DOHH2 (cell line): Measurements from ENCODE around the gene PLEKHG7.

Experiments
- H3F3A ChIP-seq: fragments of 200-600 bp; sonication (generic), shearing (Covaris generic); 2 replicates; pipeline ENCODE4 v1.6.0; 2016; ENCODE audit warnings: antibody characterized with exemption, mild to moderate bottlenecking; ENCODE audit not compliant: control insufficient read depth, insufficient read depth
- H3K27ac ChIP-seq: fragments of 200-600 bp; sonication (generic); 2 replicates; pipeline ENCODE4 v1.5.1; 2014; ENCODE audit warnings: low read depth, mild to moderate bottlenecking, low read length, moderate library complexity
- H3K27me3 ChIP-seq: fragments of 200-600 bp; sonication (generic); 2 replicates; pipeline ENCODE4 v1.6.1; 2014; ENCODE audit warnings: mild to moderate bottlenecking, low read length, mixed read lengths; ENCODE audit not compliant: control insufficient read depth
- H3K36me3 ChIP-seq: fragments of 200-600 bp; sonication (generic); 2 replicates; pipeline ENCODE4 v1.6.1; 2014; ENCODE audit warnings: mild to moderate bottlenecking, low read length, moderate library complexity, mixed read lengths; ENCODE audit not compliant: control insufficient read depth
- H3K4me1 ChIP-seq: fragments of 200-600 bp; sonication (generic); 2 replicates; pipeline ENCODE4 v1.6.1; 2014; ENCODE audit warnings: mild to moderate bottlenecking, low read length, mixed read lengths; ENCODE audit not compliant: control insufficient read depth
- H3K4me2 ChIP-seq: fragments of 200-600 bp; sonication (generic); 2 replicates; pipeline ENCODE4 v1.6.0; 2014; ENCODE audit warnings: mild to moderate bottlenecking, low read length, moderate library complexity
- H3K4me3 ChIP-seq: fragments of 200-600 bp; sonication (generic); 2 replicates; pipeline ENCODE4 v1.5.1; 2014; ENCODE audit warnings: mild to moderate bottlenecking, low read length, mixed read lengths
- H3K79me2 ChIP-seq: fragments of 200-600 bp; sonication (generic); 2 replicates; pipeline ENCODE4 v1.6.1; 2014; ENCODE audit warnings: mild to moderate bottlenecking, low read length, mixed read lengths; ENCODE audit not compliant: control insufficient read depth
- H3K9me2 ChIP-seq: fragments of 200-600 bp; sonication (generic); replicated peaks from 2 replicates; pipeline ENCODE4 v1.6.1; 2014; ENCODE audit warnings: mild to moderate bottlenecking, low read length, mixed read lengths; ENCODE audit not compliant: control insufficient read depth
- H3K9me3 ChIP-seq: fragments of 200-600 bp; sonication (generic); 2 replicates; pipeline ENCODE4 v1.6.1; 2014; ENCODE audit warnings: antibody characterized with exemption, low read length, mixed read lengths; ENCODE audit not compliant: control insufficient read depth, insufficient read depth
- H4K20me1 ChIP-seq: fragments of 200-600 bp; sonication (generic); 2 replicates; pipeline ENCODE4 v1.6.0; 2014; ENCODE audit warnings: low read depth, mild to moderate bottlenecking, antibody characterized with exemption, low read length, moderate library complexity; ENCODE audit not compliant: control insufficient read depth, insufficient read depth
- EZH2phosphoT487 ChIP-seq: fragments of 200-600 bp; sonication (generic); IDR thresholded peaks from 2 replicates; pipeline ENCODE4 v1.6.1; 2017; ENCODE audit warnings: borderline replicate concordance, mild to moderate bottlenecking, antibody characterized with exemption, low read length, moderate library complexity, mixed read lengths
- TF ChIP-seq, protein P1 (sequence below): fragments of 200-600 bp; sonication (generic); IDR thresholded peaks from one replicate; pipeline ENCODE4 v1.5.1; 2014; ENCODE audit warnings: antibody characterized with exemption, mild to moderate bottlenecking, low read depth, low read length; ENCODE audit not compliant: poor library complexity, severe bottlenecking

The PLEKHG7 gene

DNA sequence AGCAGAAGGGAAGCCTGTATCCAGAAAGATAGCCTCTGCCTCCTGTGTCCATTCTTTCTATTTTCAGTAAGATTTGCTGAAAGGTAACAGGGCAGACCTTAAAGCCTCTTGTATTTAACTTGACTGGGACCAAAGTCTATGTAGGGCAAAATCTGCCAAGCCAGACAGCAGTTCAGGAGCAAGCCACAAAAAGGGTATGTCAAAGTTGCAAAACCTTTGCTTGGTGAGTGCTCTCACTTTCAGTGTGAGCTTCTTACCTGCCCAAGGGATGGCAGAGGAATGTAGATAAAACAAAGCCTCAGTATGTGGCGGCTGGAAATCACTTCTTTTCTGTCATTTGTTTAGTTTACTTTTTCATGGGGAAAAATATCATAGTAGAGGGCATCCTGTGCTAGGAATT lies 63.1 kb downstream of the PLEKHG7 start:
- H3K4me1 ChIP-seq = peaks cover 3% of the 10 kb centered on the region; the same call in 1 of the 2 replicates
- H3F3A ChIP-seq = no peaks in the 10 kb centered on the region
- no peak overlapping the region for H3K4me2 ChIP-seq
- H3K9me3 ChIP-seq = no peaks in the 10 kb centered on the region
- H3K27me3 ChIP-seq = peaks cover 4% of the 10 kb centered on the region
- no peaks in the 10 kb centered on the region for H3K36me3 ChIP-seq
- no peaks in the 10 kb centered on the region for H3K79me2 ChIP-seq
- no peaks in the 10 kb centered on the region for H4K20me1 ChIP-seq
- no peak overlapping the region for H3K4me3 ChIP-seq
- no peak overlapping the region for H3K27ac ChIP-seq
- TF ChIP-seq EZH2phosphoT487 = no peak
- TF ChIP-seq, protein P1, sequence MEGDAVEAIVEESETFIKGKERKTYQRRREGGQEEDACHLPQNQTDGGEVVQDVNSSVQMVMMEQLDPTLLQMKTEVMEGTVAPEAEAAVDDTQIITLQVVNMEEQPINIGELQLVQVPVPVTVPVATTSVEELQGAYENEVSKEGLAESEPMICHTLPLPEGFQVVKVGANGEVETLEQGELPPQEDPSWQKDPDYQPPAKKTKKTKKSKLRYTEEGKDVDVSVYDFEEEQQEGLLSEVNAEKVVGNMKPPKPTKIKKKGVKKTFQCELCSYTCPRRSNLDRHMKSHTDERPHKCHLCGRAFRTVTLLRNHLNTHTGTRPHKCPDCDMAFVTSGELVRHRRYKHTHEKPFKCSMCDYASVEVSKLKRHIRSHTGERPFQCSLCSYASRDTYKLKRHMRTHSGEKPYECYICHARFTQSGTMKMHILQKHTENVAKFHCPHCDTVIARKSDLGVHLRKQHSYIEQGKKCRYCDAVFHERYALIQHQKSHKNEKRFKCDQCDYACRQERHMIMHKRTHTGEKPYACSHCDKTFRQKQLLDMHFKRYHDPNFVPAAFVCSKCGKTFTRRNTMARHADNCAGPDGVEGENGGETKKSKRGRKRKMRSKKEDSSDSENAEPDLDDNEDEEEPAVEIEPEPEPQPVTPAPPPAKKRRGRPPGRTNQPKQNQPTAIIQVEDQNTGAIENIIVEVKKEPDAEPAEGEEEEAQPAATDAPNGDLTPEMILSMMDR = no peak
- no peaks in the 10 kb centered on the region for H3K9me2 ChIP-seq

DNA sequence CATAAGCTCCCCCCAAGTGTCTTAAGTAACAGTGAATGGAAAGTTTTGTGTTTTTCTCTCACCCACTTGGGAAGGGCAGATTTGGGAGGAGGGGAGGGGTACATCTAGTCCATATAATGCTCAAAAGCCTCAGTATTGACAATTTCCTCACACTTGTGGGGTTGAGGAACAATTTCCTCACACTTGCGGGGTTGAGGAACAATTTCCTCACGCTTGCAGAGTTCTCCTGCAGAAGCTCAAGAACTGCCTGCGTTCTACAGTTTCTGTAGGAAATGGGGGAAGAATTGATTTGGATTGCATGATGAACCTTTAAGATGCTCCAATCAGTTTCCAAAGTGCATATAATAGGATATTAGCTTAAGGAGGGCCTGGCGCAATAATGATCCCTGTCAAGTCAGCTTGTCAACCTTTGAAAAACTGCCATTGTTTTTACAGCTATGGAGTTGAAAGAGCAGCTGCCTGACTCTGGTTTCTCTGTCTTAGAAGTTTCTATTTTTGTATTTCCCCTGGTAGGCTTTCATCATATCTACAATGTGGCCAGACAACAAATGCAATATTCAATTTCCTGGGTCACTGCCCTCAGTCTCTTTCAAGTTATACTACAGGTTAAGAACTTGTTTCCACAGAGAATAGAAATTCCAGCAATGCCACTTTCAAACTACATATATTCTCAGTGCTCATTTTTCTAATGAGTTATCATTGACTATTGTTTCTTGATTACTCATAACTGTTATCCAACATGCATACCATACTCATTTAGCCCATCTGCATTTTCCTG lies 66.5 kb downstream of the PLEKHG7 start:
- H3K4me2 ChIP-seq = no peak overlapping the region
- no peak overlapping the region for H3K27ac ChIP-seq
- no peak overlapping the region for H3K4me3 ChIP-seq

DNA sequence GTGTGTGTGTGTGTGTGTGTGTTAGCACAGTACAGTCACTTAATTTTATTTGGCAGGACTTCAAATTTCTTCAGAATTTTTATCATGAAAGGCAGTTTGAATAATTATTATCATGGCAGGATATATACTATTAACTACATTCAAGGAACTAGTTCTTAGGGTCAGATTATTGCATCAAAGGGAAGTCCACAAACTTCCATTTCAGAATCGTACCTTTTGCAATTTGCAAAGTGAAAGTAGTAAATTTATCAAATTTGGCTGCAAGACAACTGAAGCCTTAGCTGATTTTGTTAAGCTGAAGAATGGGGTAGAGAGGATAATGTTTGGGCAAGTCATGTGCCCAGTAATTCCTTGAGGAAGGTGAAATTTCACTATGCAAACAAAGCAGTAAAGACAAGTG lies 68.2 kb downstream of the PLEKHG7 start:
- Histone ChIP-seq H3K27me3 (no peaks in the 10 kb centered on the region), H3F3A (no peaks in the 10 kb centered on the region), H3K4me1 (peaks cover 3% of the 10 kb centered on the region; the same call in 1 of the 2 replicates), H3K36me3 (peaks cover 4% of the 10 kb centered on the region; the same call in 1 of the 2 replicates), H3K4me3 (no peak overlapping the region), H3K9me2 (no peaks in the 10 kb centered on the region), H3K4me2 (no peak overlapping the region), H4K20me1 (no peaks in the 10 kb centered on the region), H3K27ac (no peak overlapping the region), H3K9me3 (no peaks in the 10 kb centered on the region), H3K79me2 (no peaks in the 10 kb centered on the region)
- no peak for TF ChIP-seq EZH2phosphoT487
- TF ChIP-seq, protein P1 = no peak

More for the DNA sequence above, 66.5 kb downstream of the PLEKHG7 start:
- H4K20me1 ChIP-seq = no peaks in the 10 kb centered on the region
- no peaks in the 10 kb centered on the region for H3K9me3 ChIP-seq
- H3K36me3 ChIP-seq = no peaks in the 10 kb centered on the region
- TF ChIP-seq EZH2phosphoT487 = no peak
- TF ChIP-seq, protein P1 = no peak
- no peaks in the 10 kb centered on the region for H3K27me3 ChIP-seq
- H3K9me2 ChIP-seq = no peaks in the 10 kb centered on the region
- H3K79me2 ChIP-seq = no peaks in the 10 kb centered on the region
- peaks cover 3% of the 10 kb centered on the region; the same call in 1 of the 2 replicates for H3K4me1 ChIP-seq
- H3F3A ChIP-seq = no peaks in the 10 kb centered on the region
